Smooth muscle cell (in vitro differentiated cells): Measurements from ENCODE around the gene QSOX1. TPM values are rescaled to one million over a fixed set of nuclear protein-coding genes. Genes with fewer than 3 reads are reported as not detected.

ENCODE experiments used
- DNase-seq: peaks from one replicate; lab custom pipeline; 2025; ENCODE audit not compliant: unreplicated experiment; lab: John Stamatoyannopoulos, UW
- H2AFZ ChIP-seq: fragments of 200-600 bp; sonication (generic); 2 replicates; pipeline ENCODE4 v1.6.0; 2016; ENCODE audit warnings: antibody characterized with exemption, low read depth, mild to moderate bottlenecking
- H3F3A ChIP-seq: fragments of 200-600 bp; sonication (generic); 2 replicates; pipeline ENCODE4 v1.6.0; 2017; ENCODE audit warnings: antibody characterized with exemption, low read depth
- H3K27ac ChIP-seq: fragments of 200-600 bp; sonication (generic); 2 replicates; pipeline ENCODE4 v1.5.1; 2016; ENCODE audit warnings: low read depth, mild to moderate bottlenecking
- H3K27me3 ChIP-seq: fragments of 200-600 bp; sonication (generic); 2 replicates; pipeline ENCODE4 v1.6.1; 2016; ENCODE audit warnings: low read depth, mild to moderate bottlenecking
- H3K36me3 ChIP-seq: fragments of 200-600 bp; sonication (generic); 2 replicates; pipeline ENCODE4 v1.5.1; 2016; ENCODE audit warnings: low read depth
- H3K4me1 ChIP-seq: fragments of 200-600 bp; sonication (generic); 2 replicates; pipeline ENCODE4 v1.5.1; 2016; ENCODE audit warnings: low read depth
- H3K4me2 ChIP-seq: fragments of 200-600 bp; sonication (generic); 2 replicates; pipeline ENCODE4 v1.6.0; 2016; ENCODE audit warnings: mild to moderate bottlenecking
- H3K4me3 ChIP-seq: fragments of 200-600 bp; sonication (generic); 2 replicates; pipeline ENCODE4 v1.5.1; 2016; ENCODE audit warnings: mild to moderate bottlenecking
- H3K79me2 ChIP-seq: fragments of 200-600 bp; sonication (generic); 2 replicates; pipeline ENCODE4 v1.6.0; 2016; ENCODE audit warnings: low read depth, mild to moderate bottlenecking
- H3K9ac ChIP-seq: fragments of 200-600 bp; sonication (generic); 2 replicates; pipeline ENCODE4 v1.6.0; 2016; ENCODE audit warnings: low read depth
- H3K9me3 ChIP-seq: fragments of 200-600 bp; sonication (generic); replicated peaks from 2 replicates; pipeline ENCODE4 v1.5.1; 2016; ENCODE audit warnings: low read depth
- H4K20me1 ChIP-seq: fragments of 200-600 bp; sonication (generic); 2 replicates; pipeline ENCODE4 v1.6.0; 2016; ENCODE audit warnings: low read depth
- CTCF ChIP-seq: fragments of 200-600 bp; sonication (generic); IDR thresholded peaks from 2 replicates; pipeline ENCODE4 v1.5.1; 2017; ENCODE audit warnings: borderline replicate concordance, mild to moderate bottlenecking, antibody characterized with exemption; ENCODE audit not compliant: insufficient read depth, poor library complexity, severe bottlenecking
- WGBS: methylation state at CpG from one replicate; pipeline ENCODE4 v1.1.7; 2016; ENCODE audit warnings: low lambda C conversion rate; 5-methylcytosine and 5-hydroxymethylcytosine counted together
- polyA plus RNA-seq: library from polyadenylated mRNA; unstranded; fragments of >200 nt; fragmentation: Nextera tagmentation; extraction: Ambion mirVana; gene quantifications from 2 replicates; pipeline ENCODE4 v1.2.1, GENCODE V29; 2016
- total RNA-seq: library from RNA; depleted of rRNA; stranded (reverse); fragments of >200 nt; gene quantifications from 2 replicates; pipeline ENCODE4 v1.2.3, GENCODE V29; 2014

The QSOX1 gene
- total and polyA plus RNA-seq, 2 experiments from 2014 or later, result 71.5 to 75.8 TPM

GRCh38 chr1:180218806-180219765, 64.4 kb downstream of the QSOX1 start:
- Histone ChIP-seq H3K4me3 (no peak overlapping the region), H3K36me3 (no peaks in the 10 kb centered on the region), H3K4me2 (no peak overlapping the region), H3K27ac (no peak overlapping the region), H3F3A (no peaks in the 10 kb centered on the region), H3K27me3 (peaks cover 28% of the 10 kb centered on the region), H3K4me1 (no peaks in the 10 kb centered on the region), H3K9ac (no peak overlapping the region), H4K20me1 (no peaks in the 10 kb centered on the region), H3K9me3 (no peaks in the 10 kb centered on the region), H3K79me2 (no peaks in the 10 kb centered on the region), H2AFZ (no peak overlapping the region)
- DNase-seq, result no peak
- WGBS, result 86% methylated on average over 20 of the region's 20 CpGs
- no peak for TF ChIP-seq CTCF

- Histone ChIP-seq H3K9ac (no peak overlapping the region), H3K27ac (no peak overlapping the region), H4K20me1 (no peaks in the 10 kb centered on the region), H3K4me3 (no peak overlapping the region), H3K4me2 (no peak overlapping the region), H3K4me1 (no peaks in the 10 kb centered on the region), H3K79me2 (no peaks in the 10 kb centered on the region), H2AFZ (no peak overlapping the region), H3K9me3 (no peaks in the 10 kb centered on the region), H3F3A (no peaks in the 10 kb centered on the region), H3K36me3 (no peaks in the 10 kb centered on the region), H3K27me3 (peaks cover 35% of the 10 kb centered on the region)
- DNase-seq, result no peak
- WGBS, result 91% methylated on average over 11 of the region's 11 CpGs
- no peak for TF ChIP-seq CTCF
Observed at GRCh38 chr1:180219776-180220175, 65.1 kb downstream of the QSOX1 start.

- no peak for DNase-seq
- no peak for TF ChIP-seq CTCF
- 74% methylated on average over 6 of the region's 6 CpGs for WGBS
- Histone ChIP-seq H3K4me3 (no peak overlapping the region), H2AFZ (no peak overlapping the region), H3F3A (no peaks in the 10 kb centered on the region), H3K36me3 (no peaks in the 10 kb centered on the region), H3K4me1 (no peaks in the 10 kb centered on the region), H3K4me2 (no peak overlapping the region), H4K20me1 (no peaks in the 10 kb centered on the region), H3K27me3 (peaks cover 52% of the 10 kb centered on the region), H3K79me2 (no peaks in the 10 kb centered on the region), H3K27ac (no peak overlapping the region), H3K9me3 (no peaks in the 10 kb centered on the region), H3K9ac (no peak overlapping the region)
Observed at GRCh38 chr1:180221462-180221861, 66.8 kb downstream of the QSOX1 start.
